Activated CD4-positive, alpha-beta T cell treated with anti-CD3 and anti-CD28 coated beads, Interleukin-2, amount 50 U/mL, for 1 hour (primary cell): Measurements from ENCODE around the gene MYO1B.

Experiments used
- DNase-seq: peaks from one replicate; pipeline ENCODE4 v3.0.0-alpha.2; 2020

Gene MYO1B

DNA sequence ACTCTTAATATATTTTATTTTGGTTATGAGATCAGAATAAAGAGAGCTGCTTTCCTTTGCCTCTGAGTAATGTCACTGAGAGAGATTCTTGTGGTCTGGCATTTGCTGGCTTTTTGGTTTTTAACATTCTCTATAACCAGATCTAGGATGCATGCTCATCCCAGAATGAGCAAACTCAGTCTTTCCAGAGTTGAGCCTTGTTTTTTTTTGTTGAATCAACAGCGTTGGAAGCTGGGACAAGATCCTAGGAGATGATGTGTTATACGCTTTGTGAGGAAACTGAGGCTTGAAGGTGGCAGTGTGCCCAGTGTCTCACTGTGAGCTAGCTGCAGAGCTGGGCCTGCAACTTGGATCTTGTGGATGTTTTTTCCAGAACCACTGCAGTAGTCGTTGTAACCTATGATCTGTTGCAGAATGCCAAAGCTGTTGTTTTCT, 19.5 kb downstream of the MYO1B start:
- DNase-seq = no peak

DNA sequence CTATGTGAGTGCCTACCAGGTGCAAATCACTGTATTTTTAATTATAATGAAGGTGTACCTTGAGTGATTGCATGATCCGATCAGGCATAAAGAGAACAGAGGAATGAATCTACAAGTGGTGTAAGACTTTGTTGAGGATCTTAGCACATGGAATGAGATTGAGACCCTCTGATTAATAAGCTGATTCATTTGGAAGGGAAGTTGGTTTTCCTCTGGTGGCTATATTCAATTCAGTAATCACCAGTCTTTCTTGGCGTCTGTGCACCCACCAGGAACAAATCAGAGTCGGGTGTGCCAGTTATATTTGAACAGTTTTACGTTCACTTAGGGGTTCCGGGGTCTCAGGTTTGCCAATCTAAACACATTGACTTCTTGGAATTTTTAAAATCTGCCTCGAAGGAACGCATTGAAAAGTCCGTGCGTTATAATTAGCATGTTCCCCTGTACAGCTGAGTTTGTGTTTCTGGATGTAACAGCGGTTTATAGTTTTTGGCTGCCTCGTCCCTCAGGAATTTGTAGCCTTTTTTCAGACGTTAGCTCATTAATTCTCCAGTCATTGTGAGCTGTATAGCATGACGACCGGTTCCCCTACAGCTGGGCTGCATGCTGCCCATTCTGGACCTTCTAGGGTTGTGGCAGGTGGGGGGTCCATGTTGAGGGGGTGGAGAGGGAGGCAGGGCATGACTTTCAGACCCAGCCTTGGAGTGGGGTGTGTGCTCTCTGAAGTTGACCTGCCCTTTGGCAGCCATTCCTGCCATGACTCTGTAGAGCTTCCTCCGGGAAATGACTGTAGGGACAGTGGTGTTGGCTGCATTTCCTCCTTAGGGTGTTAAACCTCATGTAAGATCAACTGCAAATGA, 20.3 kb downstream of the MYO1B start:
- no peak for DNase-seq

GRCh38 chr2:191266201-191266600, 21.0 kb downstream of the MYO1B start:
- DNase-seq = no peak

- no peak for DNase-seq
Measured at GRCh38 chr2:191268596-191268995, 23.4 kb downstream of the MYO1B start.

DNA sequence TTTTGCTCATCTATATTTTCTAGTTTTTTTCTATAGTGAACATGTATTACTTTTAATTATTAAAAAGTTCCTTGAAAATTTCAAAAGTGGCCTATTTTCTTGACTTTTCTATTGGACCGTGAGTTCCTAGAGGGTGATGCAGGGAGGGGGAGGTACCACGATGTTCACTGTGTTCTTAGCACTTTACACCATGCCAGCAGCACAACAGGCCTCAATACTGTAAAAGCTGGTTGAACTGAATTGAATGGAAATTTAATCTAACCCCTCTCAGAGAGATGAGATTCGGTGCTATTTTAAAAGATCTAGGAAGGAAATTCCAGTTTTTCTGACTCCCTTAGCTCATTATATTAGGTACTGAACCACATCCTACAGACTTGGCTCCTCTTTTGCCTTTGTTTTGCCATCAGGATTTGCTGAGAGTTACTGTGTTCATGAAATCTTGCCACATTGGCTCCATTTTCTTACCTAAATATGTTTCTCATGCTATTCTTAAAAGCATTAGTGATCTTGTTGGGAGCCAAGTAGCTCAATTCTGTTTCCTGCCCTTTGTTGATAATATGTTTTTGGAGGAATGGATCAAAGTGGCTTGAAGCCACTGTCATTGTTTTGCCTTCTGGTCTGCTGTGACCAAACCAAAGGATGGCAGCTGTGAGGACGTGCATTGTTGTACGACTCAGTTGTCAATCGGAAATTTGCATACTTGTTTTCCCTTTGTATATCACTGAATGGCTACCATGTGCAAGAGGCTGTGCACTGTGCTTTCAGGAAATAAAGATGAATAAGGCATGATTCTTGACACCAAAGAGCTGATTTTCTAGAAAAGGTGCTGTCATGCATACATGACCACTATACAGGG, 25.3 kb downstream of the MYO1B start:
- DNase-seq = no peak

DNA sequence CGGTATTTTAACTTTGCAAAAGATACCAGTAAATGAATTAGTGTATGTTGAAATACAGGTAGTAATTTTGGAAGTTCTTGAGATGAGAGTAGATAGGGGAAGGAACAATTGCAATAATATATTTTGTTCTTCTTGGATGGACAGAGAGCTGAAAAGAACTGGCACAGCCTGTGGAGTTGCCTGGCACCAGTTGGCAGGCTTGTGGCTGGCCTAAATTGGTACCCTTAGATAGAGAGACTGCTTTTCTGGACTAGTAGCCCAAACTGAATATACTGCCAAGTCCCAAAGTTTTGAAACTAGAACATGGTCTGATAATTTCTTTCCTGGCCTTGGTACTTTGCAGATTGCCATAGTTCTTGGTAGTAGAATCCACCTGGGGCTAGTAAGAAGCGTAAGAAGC, 26.9 kb downstream of the MYO1B start:
- DNase-seq = no peak

DNA sequence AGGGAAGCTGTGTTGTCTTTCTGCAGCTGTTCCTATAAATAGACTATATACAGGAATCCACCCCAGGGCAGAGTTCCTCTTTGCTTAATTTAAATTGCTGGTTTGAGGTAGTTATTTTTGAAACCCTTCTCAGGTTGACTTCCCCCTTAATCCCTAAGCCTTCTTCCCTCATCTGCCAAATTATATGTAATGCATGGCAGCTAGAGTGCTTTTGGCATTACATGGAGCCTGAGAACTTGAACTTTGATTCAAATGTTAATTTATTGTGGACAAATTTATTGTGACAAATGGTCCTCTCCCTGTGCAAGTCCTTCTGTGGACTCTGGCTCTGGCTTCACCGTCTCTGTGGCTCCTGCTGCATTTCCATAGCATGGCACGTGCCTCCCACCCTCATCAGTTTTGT, 29.2 kb downstream of the MYO1B start:
- DNase-seq = no peak

- no peak for DNase-seq
Measured at GRCh38 chr2:191276792-191277465, 31.7 kb downstream of the MYO1B start.

GRCh38 chr2:191280290-191280689, 35.1 kb downstream of the MYO1B start:
- no peak for DNase-seq

GRCh38 chr2:191280834-191281756, 35.9 kb downstream of the MYO1B start:
- no peak for DNase-seq

DNA sequence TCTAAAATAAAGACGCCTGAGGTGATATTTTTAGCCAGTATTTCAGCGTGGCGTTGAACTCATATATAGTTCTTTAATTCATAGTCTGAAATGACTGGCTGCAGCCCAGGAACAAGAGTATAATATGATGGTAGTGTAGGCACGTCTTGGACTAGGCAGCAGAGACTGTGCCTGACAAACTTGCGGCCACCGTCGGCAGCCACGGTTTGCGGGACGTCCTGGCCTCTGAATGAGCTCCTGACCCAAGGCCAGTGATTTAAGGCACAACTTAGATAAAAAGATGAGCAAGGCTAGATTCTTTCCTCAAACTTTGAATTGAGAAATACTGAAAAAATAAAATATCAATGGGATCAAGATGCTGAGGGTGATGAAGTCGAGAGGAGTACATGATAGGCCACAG, 40.0 kb downstream of the MYO1B start:
- no peak for DNase-seq

DNA sequence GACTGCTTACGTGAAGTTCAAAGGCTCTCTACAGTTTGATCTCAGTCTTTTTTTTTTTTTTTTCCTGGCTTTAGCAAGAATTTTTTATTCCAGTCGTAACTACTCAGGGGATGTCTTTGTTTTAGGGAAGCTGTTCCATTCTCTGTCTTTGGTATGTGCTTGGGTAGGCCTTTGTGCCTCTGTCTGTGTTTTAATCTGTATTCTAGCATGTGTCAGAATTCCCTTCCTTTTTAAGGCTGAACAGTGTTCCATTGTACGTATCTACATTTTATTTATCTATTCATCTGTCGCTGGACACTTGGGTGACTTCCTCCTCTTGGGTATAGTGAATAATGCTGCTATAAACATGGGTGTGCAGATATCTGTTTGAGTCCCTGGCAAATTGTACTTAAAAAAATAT, 42.6 kb downstream of the MYO1B start:
- DNase-seq = no peak

DNA sequence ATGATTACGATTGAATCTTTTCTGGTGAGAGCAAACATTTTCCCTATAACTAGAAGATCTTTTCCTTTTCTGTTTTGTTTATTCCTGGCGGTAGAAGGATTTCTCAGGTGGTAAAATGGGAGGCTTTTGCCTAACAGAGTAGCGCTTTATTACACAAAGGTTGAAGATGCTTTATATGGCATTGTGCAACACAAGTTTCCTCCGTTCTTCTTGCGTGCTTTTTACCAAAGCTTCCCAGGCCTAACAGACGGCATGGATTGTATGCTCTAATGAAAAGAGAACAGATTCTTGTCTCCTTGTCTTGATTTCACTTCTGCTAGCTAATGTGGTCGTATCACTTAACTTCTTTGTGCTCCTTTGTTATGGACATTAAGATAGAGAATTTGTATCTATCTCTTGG, 43.8 kb downstream of the MYO1B start:
- DNase-seq = no peak

GRCh38 chr2:191291471-191291870, 46.3 kb downstream of the MYO1B start:
- DNase-seq = no peak

DNA sequence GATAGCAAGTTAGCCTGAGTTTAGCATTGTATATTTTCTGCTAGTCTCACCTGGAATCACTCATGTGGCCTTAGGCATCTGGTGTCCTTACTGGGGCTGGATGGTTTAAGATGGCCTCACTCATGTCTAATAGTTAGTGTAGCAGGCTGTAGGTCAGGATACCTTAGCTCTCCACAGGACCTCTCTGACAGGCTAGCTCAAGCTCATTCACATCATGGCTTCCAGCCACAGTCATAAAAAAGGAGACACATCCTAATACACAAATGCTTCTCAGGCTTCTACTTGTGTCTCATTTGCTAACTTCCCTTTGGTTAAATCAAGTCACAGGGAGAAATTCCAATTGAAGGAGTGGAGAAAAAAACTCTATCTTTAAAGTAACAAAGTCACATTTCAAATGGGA, 47.7 kb downstream of the MYO1B start:
- DNase-seq = no peak

- no peak for DNase-seq
Measured at GRCh38 chr2:191295088-191295487, 49.9 kb downstream of the MYO1B start.

GRCh38 chr2:191296083-191297006, 51.1 kb downstream of the MYO1B start:
- DNase-seq = no peak

- no peak for DNase-seq
Measured at GRCh38 chr2:191297033-191297432, 51.8 kb downstream of the MYO1B start.

DNA sequence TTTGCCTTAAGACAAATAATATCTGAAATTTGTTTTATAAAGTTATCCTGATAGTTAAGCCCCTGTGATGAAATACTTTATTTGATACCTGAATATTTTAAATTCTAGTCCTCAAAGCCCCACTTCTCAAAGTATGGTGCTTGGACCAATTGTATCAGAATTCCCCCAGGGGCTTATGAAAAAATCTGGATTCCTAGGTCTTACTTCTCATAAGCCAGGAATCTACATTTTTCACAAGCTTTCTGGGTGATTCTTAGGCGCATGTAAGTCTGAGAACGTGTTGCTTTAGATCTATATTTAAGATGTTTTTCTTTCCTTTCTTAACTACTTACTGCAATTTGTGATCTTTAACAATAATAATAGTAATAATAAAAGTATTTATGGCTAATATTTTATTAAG, 53.1 kb downstream of the MYO1B start:
- no peak for DNase-seq

DNA sequence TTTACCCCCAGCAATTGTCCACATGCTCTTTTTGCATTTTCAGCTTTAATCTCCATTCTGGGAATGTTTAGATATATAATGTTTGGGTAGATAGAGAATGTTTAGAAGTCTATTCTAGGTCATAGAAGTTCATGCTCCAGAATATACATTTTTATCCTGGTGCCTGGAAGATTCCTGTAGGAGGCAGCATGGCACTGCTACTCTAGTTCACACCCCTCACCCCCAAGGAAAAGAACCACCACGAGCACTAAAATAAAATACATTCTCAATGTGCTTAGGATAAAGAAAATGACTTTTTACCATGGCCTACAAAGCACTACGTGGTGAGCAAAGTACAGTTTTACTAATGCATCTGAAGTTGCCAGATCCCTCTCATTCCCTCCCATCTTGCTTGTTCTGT, 53.8 kb downstream of the MYO1B start:
- DNase-seq = no peak

DNA sequence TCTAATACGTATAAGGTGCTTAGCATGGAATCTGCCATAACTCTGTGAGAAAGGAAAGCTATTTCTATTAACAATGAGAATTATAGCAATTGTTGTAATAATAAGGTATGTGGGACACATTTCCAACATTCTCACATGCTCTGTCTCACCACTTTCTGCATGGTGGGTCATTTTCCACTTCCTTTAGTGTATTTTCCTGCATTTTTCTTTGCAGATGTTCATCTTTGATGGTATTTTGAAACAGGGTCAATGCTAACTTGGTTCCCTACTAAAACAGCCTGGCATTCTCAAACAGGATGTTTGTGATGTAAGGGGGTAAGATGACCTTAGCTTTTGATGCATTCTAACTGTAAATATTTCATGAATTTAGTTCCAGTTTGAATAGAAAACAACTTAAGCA, 54.7 kb downstream of the MYO1B start:
- no peak for DNase-seq
